Neural cell (in vitro differentiated cells): ENCODE data around the gene BMI1. TPM values are rescaled to one million over a fixed set of nuclear protein-coding genes. Genes with fewer than 3 reads are reported as not detected.

ENCODE experiments used
- H2AFZ ChIP-seq: fragments of 200-600, 300-800 bp; sonication (generic), shearing (Covaris generic); 2 replicates; pipeline ENCODE4 v1.6.0; 2014; ENCODE audit warnings: low read depth, mild to moderate bottlenecking, antibody characterized with exemption, low read length, moderate library complexity
- H3F3A ChIP-seq: fragments of 200-600 bp; shearing (Covaris generic); 2 replicates; pipeline ENCODE4 v1.6.1; 2016; ENCODE audit warnings: mild to moderate bottlenecking, moderate library complexity, mixed read lengths, antibody characterized with exemption, low read length; ENCODE audit not compliant: insufficient read depth, poor library complexity, severe bottlenecking
- H3K27ac ChIP-seq: fragments of 200-600, 300-800 bp; sonication (generic), shearing (Covaris generic); 2 replicates; pipeline ENCODE4 v1.5.1; 2014; ENCODE audit warnings: mild to moderate bottlenecking, low read length, moderate library complexity
- H3K27me3 ChIP-seq: fragments of 300-800, 200-600 bp; sonication (generic), shearing (Covaris generic); 2 replicates; pipeline ENCODE4 v1.6.0; 2014; ENCODE audit warnings: mild to moderate bottlenecking, low read depth, low read length, moderate library complexity; ENCODE audit not compliant: insufficient read depth
- H3K36me3 ChIP-seq: fragments of 300-800, 200-600 bp; sonication (generic), shearing (Covaris generic); 2 replicates; pipeline ENCODE4 v1.5.1; 2014; ENCODE audit warnings: mild to moderate bottlenecking, antibody characterized with exemption, low read length, moderate library complexity; ENCODE audit not compliant: insufficient read depth
- H3K4me2 ChIP-seq: fragments of 300-800, 200-600 bp; sonication (generic), shearing (Covaris generic); 2 replicates; pipeline ENCODE4 v1.6.0; 2014; ENCODE audit warnings: mild to moderate bottlenecking, low read length
- H3K4me3 ChIP-seq: fragments of 300-800, 200-600 bp; sonication (generic), shearing (Covaris generic); 2 replicates; pipeline ENCODE4 v1.5.1; 2014; ENCODE audit warnings: mild to moderate bottlenecking, low read length, moderate library complexity
- H3K79me2 ChIP-seq: fragments of 200-600 bp; shearing (Covaris generic); replicated peaks from 2 replicates; pipeline ENCODE4 v1.6.0; 2014; ENCODE audit warnings: mild to moderate bottlenecking, low read length, moderate library complexity; ENCODE audit not compliant: insufficient read depth
- H3K9ac ChIP-seq: fragments of 300-800, 200-600 bp; sonication (generic), shearing (Covaris generic); 2 replicates; pipeline ENCODE4 v1.6.1; 2016; ENCODE audit warnings: mild to moderate bottlenecking, low read length, mixed read lengths
- H3K9me2 ChIP-seq: fragments of 200-600 bp; shearing (Covaris generic); 2 replicates; pipeline ENCODE4 v1.6.1; 2016; ENCODE audit warnings: mild to moderate bottlenecking, low read length, mixed read lengths; ENCODE audit not compliant: insufficient read depth
- H3K9me3 ChIP-seq: fragments of 200-600, 300-800 bp; sonication (generic), shearing (Covaris generic); 2 replicates; pipeline ENCODE4 v1.6.1; 2016; ENCODE audit warnings: mild to moderate bottlenecking, mixed run types, low read length, moderate library complexity, mixed read lengths
- H4K20me1 ChIP-seq: fragments of 200-600 bp; shearing (Covaris generic); 2 replicates; pipeline ENCODE4 v1.6.1; 2016; ENCODE audit warnings: mild to moderate bottlenecking, mixed run types; ENCODE audit not compliant: insufficient read depth
- EP300 ChIP-seq: fragments of 450-650 bp; conservative IDR thresholded peaks from 2 replicates; pipeline ENCODE4 v1.6.1; 2014; ENCODE audit warnings: antibody characterized with exemption, mild to moderate bottlenecking, moderate library complexity; ENCODE audit not compliant: poor library complexity, severe bottlenecking
- EZH2 ChIP-seq: fragments of 200-600, 300-800 bp; shearing (Covaris generic), sonication (generic); IDR thresholded peaks from 2 replicates; pipeline ENCODE4 v1.6.1; 2014; ENCODE audit warnings: antibody characterized with exemption, low read length, borderline replicate concordance, mild to moderate bottlenecking; ENCODE audit not compliant: insufficient read depth, poor library complexity, severe bottlenecking
- MXI1 ChIP-seq: fragments of 450-650 bp; conservative IDR thresholded peaks from 2 replicates; pipeline ENCODE4 v1.6.1; 2014; ENCODE audit warnings: antibody characterized with exemption, mild to moderate bottlenecking; ENCODE audit not compliant: poor library complexity, severe bottlenecking
- POLR2AphosphoS5 ChIP-seq: IDR thresholded peaks from 2 replicates; pipeline ENCODE4 v1.6.1; 2012
- RAD21 ChIP-seq: fragments of 450-650 bp; conservative IDR thresholded peaks from 2 replicates; pipeline ENCODE4 v1.6.1; 2014; ENCODE audit warnings: antibody characterized with exemption, mild to moderate bottlenecking, moderate library complexity
- REST ChIP-seq: IDR thresholded peaks from 2 replicates; pipeline ENCODE4 v1.6.1; 2012; ENCODE audit warnings: borderline replicate concordance
- SMC3 ChIP-seq: fragments of 450-650 bp; conservative IDR thresholded peaks from 2 replicates; pipeline ENCODE4 v1.6.1; 2014; ENCODE audit warnings: antibody characterized with exemption, mild to moderate bottlenecking, moderate library complexity; ENCODE audit not compliant: poor library complexity
- TAF1 ChIP-seq: IDR thresholded peaks from 2 replicates; pipeline ENCODE4 v1.6.1; 2012; ENCODE audit warnings: low read depth
- polyA plus RNA-seq: library from polyadenylated mRNA; depleted of rRNA; stranded (reverse); fragments of >200 nt; gene quantifications from 2 replicates; pipeline ENCODE4 v1.2.3, GENCODE V29; 2014
- TF ChIP-seq, protein P1 (sequence below): fragments of 450-650 bp; IDR thresholded peaks from 2 replicates; pipeline ENCODE4 v1.5.1; 2014; ENCODE audit warnings: antibody characterized with exemption, mild to moderate bottlenecking, moderate library complexity; ENCODE audit not compliant: poor library complexity, severe bottlenecking

Gene BMI1
- polyA plus RNA-seq, 1 donor from 2014 or later: 86.8 TPM

GRCh38 chr10:22365644-22366434 lies 44.9 kb downstream of the BMI1 start:
- no peak overlapping the region for H3K4me3 ChIP-seq
- no peak overlapping the region for H3K27ac ChIP-seq
- H3K79me2 ChIP-seq: no peaks in the 10 kb centered on the region
- H2AFZ ChIP-seq: no peak overlapping the region
- H3K9ac ChIP-seq: no peak overlapping the region
- H4K20me1 ChIP-seq: no peaks in the 10 kb centered on the region
- H3K9me3 ChIP-seq: no peaks in the 10 kb centered on the region
- TF ChIP-seq REST (no peak), POLR2AphosphoS5 (no peak), RAD21 (no peak), EZH2 (no peak), TAF1 (no peak), SMC3 (no peak), MXI1 (no peak), EP300 (no peak)
- TF ChIP-seq, protein P1, sequence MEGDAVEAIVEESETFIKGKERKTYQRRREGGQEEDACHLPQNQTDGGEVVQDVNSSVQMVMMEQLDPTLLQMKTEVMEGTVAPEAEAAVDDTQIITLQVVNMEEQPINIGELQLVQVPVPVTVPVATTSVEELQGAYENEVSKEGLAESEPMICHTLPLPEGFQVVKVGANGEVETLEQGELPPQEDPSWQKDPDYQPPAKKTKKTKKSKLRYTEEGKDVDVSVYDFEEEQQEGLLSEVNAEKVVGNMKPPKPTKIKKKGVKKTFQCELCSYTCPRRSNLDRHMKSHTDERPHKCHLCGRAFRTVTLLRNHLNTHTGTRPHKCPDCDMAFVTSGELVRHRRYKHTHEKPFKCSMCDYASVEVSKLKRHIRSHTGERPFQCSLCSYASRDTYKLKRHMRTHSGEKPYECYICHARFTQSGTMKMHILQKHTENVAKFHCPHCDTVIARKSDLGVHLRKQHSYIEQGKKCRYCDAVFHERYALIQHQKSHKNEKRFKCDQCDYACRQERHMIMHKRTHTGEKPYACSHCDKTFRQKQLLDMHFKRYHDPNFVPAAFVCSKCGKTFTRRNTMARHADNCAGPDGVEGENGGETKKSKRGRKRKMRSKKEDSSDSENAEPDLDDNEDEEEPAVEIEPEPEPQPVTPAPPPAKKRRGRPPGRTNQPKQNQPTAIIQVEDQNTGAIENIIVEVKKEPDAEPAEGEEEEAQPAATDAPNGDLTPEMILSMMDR: no peak
- no peaks in the 10 kb centered on the region for H3K36me3 ChIP-seq
- H3K4me2 ChIP-seq: no peak overlapping the region
- H3F3A ChIP-seq: no peaks in the 10 kb centered on the region
- no peaks in the 10 kb centered on the region for H3K27me3 ChIP-seq
- H3K9me2 ChIP-seq: no peaks in the 10 kb centered on the region

DNA sequence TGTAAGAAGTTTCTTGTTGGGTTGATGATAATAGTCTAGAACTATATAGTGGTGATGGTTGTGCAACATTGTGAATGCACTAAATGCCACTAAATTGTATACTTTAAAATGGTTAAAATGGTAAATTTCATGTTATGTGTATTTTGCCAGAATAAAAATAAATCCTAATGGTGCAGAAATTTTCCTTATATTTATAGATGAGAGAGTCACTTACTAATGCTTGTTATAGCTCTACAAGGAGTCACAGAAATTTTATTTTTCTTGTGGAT lies 45.5 kb downstream of the BMI1 start:
- no peaks in the 10 kb centered on the region for H4K20me1 ChIP-seq
- H3K9me3 ChIP-seq: no peaks in the 10 kb centered on the region
- H3K4me3 ChIP-seq: no peak overlapping the region
- H3K79me2 ChIP-seq: no peaks in the 10 kb centered on the region
- H3K36me3 ChIP-seq: no peaks in the 10 kb centered on the region
- no peaks in the 10 kb centered on the region for H3K27me3 ChIP-seq
- TF ChIP-seq EZH2 (no peak), MXI1 (no peak), EP300 (no peak), SMC3 (no peak), RAD21 (no peak), TAF1 (no peak), REST (no peak), POLR2AphosphoS5 (no peak)
- TF ChIP-seq, protein P1: no peak
- H3K9ac ChIP-seq: no peak overlapping the region
- no peak overlapping the region for H2AFZ ChIP-seq
- no peak overlapping the region for H3K27ac ChIP-seq
- H3K4me2 ChIP-seq: no peak overlapping the region
- H3K9me2 ChIP-seq: no peaks in the 10 kb centered on the region
- H3F3A ChIP-seq: no peaks in the 10 kb centered on the region
